Tibial artery (tissue), 4 donors: Measurements from ENCODE around the gene RAP2B.

Experiments
- DNase-seq, 2 donors: peaks; one replicate each; pipeline ENCODE4 v3.0.0-alpha.2; 2019
- H3K27ac ChIP-seq, 2 donors: fragments of 200-600 bp; sonication (generic) in 1 of 2; 1 replicate in 1 of 2; 2 replicates in 1 of 2; pipeline ENCODE4 v1.5.1; 2018 to 2019; ENCODE audit warnings: mild to moderate bottlenecking in 1 of 2
- H3K27me3 ChIP-seq, 2 donors: fragments of 200-600 bp; sonication (generic) in 1 of 2; one replicate each; pipeline versions ENCODE4 v1.5.1 to v1.6.0; 2016 to 2019
- H3K36me3 ChIP-seq, 3 donors: fragments of 200-600 bp; sonication (generic) in 2 of 3; one replicate each; pipeline ENCODE4 v1.5.1; 2016 to 2019; ENCODE audit warnings: mild to moderate bottlenecking in 2 of 3
- H3K4me1 ChIP-seq, 4 donors: fragments of 200-600 bp; sonication (generic) in 2 of 4; 1 replicate in 3 of 4; 2 replicates in 1 of 4; pipeline ENCODE4 v1.5.1; 2016 to 2019
- H3K4me3 ChIP-seq, 2 donors: fragments of 200-600 bp; sonication (generic) in 1 of 2; 1 replicate in 1 of 2; 2 replicates in 1 of 2; pipeline ENCODE4 v1.5.1; 2018 to 2019; ENCODE audit warnings: mild to moderate bottlenecking in 2 of 2
- H3K9me3 ChIP-seq, 3 donors: fragments of 200-600 bp; sonication (generic) in 1 of 3; one replicate each; pipeline ENCODE4 v1.5.1; 2016 to 2019
- CTCF ChIP-seq, 2 experiments: fragments of 200-600 bp in 1 of 2; fragments of 450-650 bp in 1 of 2; IDR thresholded peaks; one replicate each; pipeline ENCODE4 v1.5.1; 2017 to 2019; ENCODE audit warnings: antibody characterized with exemption in 2 of 2, mild to moderate bottlenecking in 1 of 2, moderate library complexity in 1 of 2
- intact Hi-C: fragments of 100-400 bp; cut with DNase I; formaldehyde crosslinking; loops from one replicate; pipeline ENCODE4 v1.15.0; 2023; ENCODE audit warnings: low total_unique reads

Gene RAP2B

GRCh38 chr3:153215497-153215896 is 53.5 kb downstream of the RAP2B start:
- Histone ChIP-seq H3K27me3 (no peaks in the 10 kb centered on the region), H3K4me1 (peaks cover 0 to 15% (median 2%) of the 10 kb centered on the region in 4 donors), H3K9me3 (no peaks in the 10 kb centered on the region), H3K27ac (no peak overlapping the region), H3K4me3 (no peak overlapping the region), H3K36me3 (no peaks in the 10 kb centered on the region)
- no peak for TF ChIP-seq CTCF (IDR thresholded peaks at IDR 0.05)
- intact Hi-C loops, result no loop called here
- no peak for DNase-seq

- H3K36me3 ChIP-seq, result no peaks in the 10 kb centered on the region
- intact Hi-C loops, result no loop called here
- no peak overlapping the region for H3K27ac ChIP-seq
- no peaks in the 10 kb centered on the region for H3K9me3 ChIP-seq
- H3K27me3 ChIP-seq, result no peaks in the 10 kb centered on the region
- H3K4me3 ChIP-seq, result no peak overlapping the region
- H3K4me1 ChIP-seq, result peaks cover 0 to 15% (median 2%) of the 10 kb centered on the region in 4 donors
- TF ChIP-seq CTCF (IDR thresholded peaks at IDR 0.05), result no peak
- DNase-seq, result no peak
Observed at GRCh38 chr3:153215966-153216365, 53.9 kb downstream of the RAP2B start.

- Histone ChIP-seq H3K27me3 (no peaks in the 10 kb centered on the region), H3K27ac (no peak overlapping the region), H3K4me1 (peaks cover 0 to 15% (median 2%) of the 10 kb centered on the region in 4 donors), H3K9me3 (no peaks in the 10 kb centered on the region), H3K4me3 (no peak overlapping the region), H3K36me3 (no peaks in the 10 kb centered on the region)
- TF ChIP-seq CTCF (IDR thresholded peaks at IDR 0.05), result no peak
- DNase-seq, result no peak
- intact Hi-C loops, result no loop called here
Observed at GRCh38 chr3:153216928-153217327, 54.9 kb downstream of the RAP2B start.

GRCh38 chr3:153219146-153219545 is 57.1 kb downstream of the RAP2B start:
- H3K4me1 ChIP-seq, result peaks cover 0 to 15% (median 2%) of the 10 kb centered on the region in 4 donors
- intact Hi-C loops, result no loop called here
- no peaks in the 10 kb centered on the region for H3K27me3 ChIP-seq
- H3K27ac ChIP-seq, result no peak overlapping the region
- H3K4me3 ChIP-seq, result no peak overlapping the region
- no peaks in the 10 kb centered on the region for H3K36me3 ChIP-seq
- no peaks in the 10 kb centered on the region for H3K9me3 ChIP-seq
- no peak for DNase-seq
- TF ChIP-seq CTCF (IDR thresholded peaks at IDR 0.05), result no peak
